ENCODE data around the gene IER3. TPM values are rescaled to one million over a fixed set of nuclear protein-coding genes. Genes with fewer than 3 reads are reported as not detected.
A peak's percentile ranks its signal among the peaks of the same experiment; 100 is the strongest.

The IER3 gene
- total RNA-seq, 4 donors from 2014 or later, result 0.24 to 2.0 (median 1.4) TPM

GRCh38 chr6:30777155-30777485, 32.8 kb upstream of the IER3 start:
- Histone ChIP-seq H3K4me1 (peaks cover 26 to 30% of the 10 kb centered on the region in 2 donors), H3K36me3 (no peaks in the 10 kb centered on the region), H3K27me3 (no peaks in the 10 kb centered on the region), H3K9me3 (no peaks in the 10 kb centered on the region), H3K27ac (no peak overlapping the region), H3K4me3 (no peak overlapping the region)
- intact Hi-C loops (cut with DNase I; ENCODE audit: low total_unique reads), result no loop called here
- no peak for ATAC-seq
- in situ Hi-C loops (cut with MboI; ENCODE audit: low sequenced_read_pairs in 4 of 4), result no loop called here
- TF ChIP-seq, protein P1, sequence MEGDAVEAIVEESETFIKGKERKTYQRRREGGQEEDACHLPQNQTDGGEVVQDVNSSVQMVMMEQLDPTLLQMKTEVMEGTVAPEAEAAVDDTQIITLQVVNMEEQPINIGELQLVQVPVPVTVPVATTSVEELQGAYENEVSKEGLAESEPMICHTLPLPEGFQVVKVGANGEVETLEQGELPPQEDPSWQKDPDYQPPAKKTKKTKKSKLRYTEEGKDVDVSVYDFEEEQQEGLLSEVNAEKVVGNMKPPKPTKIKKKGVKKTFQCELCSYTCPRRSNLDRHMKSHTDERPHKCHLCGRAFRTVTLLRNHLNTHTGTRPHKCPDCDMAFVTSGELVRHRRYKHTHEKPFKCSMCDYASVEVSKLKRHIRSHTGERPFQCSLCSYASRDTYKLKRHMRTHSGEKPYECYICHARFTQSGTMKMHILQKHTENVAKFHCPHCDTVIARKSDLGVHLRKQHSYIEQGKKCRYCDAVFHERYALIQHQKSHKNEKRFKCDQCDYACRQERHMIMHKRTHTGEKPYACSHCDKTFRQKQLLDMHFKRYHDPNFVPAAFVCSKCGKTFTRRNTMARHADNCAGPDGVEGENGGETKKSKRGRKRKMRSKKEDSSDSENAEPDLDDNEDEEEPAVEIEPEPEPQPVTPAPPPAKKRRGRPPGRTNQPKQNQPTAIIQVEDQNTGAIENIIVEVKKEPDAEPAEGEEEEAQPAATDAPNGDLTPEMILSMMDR (IDR thresholded peaks at IDR 0.05 in 4 of 5, conservative IDR thresholded peaks at IDR 0.05 in 1 of 5), result no peak
- no peak for TF ChIP-seq POLR2A (IDR thresholded peaks at IDR 0.05)
- no peak for DNase-seq

GRCh38 chr6:30776390-30777154, 32.2 kb upstream of the IER3 start:
- Histone ChIP-seq H3K27ac (no peak overlapping the region), H3K36me3 (no peaks in the 10 kb centered on the region), H3K9me3 (no peaks in the 10 kb centered on the region), H3K4me1 (peaks cover 24% of the 10 kb centered on the region in 2 donors), H3K4me3 (no peak overlapping the region), H3K27me3 (no peaks in the 10 kb centered on the region)
- ATAC-seq (no peak), DNase-seq (no peak)
- in situ Hi-C loops (cut with MboI; ENCODE audit: low sequenced_read_pairs in 4 of 4) (no loop called here), intact Hi-C loops (cut with DNase I; ENCODE audit: low total_unique reads) (no loop called here)
- TF ChIP-seq POLR2A (IDR thresholded peaks at IDR 0.05), result no peak
- TF ChIP-seq, protein P1 (IDR thresholded peaks at IDR 0.05 in 4 of 5, conservative IDR thresholded peaks at IDR 0.05 in 1 of 5), result no peak

- intact Hi-C loops (cut with DNase I; ENCODE audit: low total_unique reads), result no loop called here
- Histone ChIP-seq H3K4me1 (peaks cover 15 to 17% of the 10 kb centered on the region in 2 donors), H3K36me3 (no peaks in the 10 kb centered on the region), H3K9me3 (no peaks in the 10 kb centered on the region), H3K4me3 (no peak overlapping the region), H3K27ac (no peak overlapping the region), H3K27me3 (no peaks in the 10 kb centered on the region)
- DNase-seq, result no peak
- in situ Hi-C loops (cut with MboI; ENCODE audit: low sequenced_read_pairs in 4 of 4), result no loop called here
- ATAC-seq, result no peak
- no peak for TF ChIP-seq POLR2A (IDR thresholded peaks at IDR 0.05)
- TF ChIP-seq, protein P1 (IDR thresholded peaks at IDR 0.05 in 4 of 5, conservative IDR thresholded peaks at IDR 0.05 in 1 of 5), result no peak
These were observed 30.8 kb upstream of the IER3 start for GRCh38 chr6:30775104-30775503.

DNA sequence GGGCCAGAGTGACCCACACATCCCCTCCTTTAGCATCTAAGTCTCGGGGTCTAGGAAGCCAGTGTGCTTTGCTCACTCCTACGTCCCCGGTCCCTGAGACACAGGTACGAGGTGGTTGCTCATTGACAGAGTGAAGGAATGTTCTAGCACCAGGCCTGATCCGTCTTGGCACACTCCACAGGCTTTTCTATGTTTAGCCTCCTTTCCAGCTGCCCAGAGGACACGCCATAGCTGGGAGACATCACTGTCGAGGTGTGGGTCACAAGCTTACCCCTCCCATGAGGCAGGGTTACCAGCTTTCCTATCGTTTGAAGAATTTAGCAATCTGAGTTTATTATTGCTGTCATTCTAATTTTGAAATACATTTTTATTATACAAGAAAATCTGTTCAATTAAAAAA, 30.4 kb upstream of the IER3 start:
- Histone ChIP-seq H3K27ac (no peak overlapping the region), H3K27me3 (no peaks in the 10 kb centered on the region)
- TF ChIP-seq, protein P1 (IDR thresholded peaks at IDR 0.05 in 4 of 5, conservative IDR thresholded peaks at IDR 0.05 in 1 of 5), result no peak
- TF ChIP-seq POLR2A (IDR thresholded peaks at IDR 0.05), result no peak

More for the DNA sequence above, 30.4 kb upstream of the IER3 start:
- intact Hi-C loops (cut with DNase I; ENCODE audit: low total_unique reads), result no loop called here
- ATAC-seq (peak; percentile 59 to 70), DNase-seq (peak in 1 of 2 donors; percentile 49)
- H3K4me3 ChIP-seq, result no peak overlapping the region
- in situ Hi-C loops (cut with MboI; ENCODE audit: low sequenced_read_pairs in 4 of 4), result no loop called here
- H3K9me3 ChIP-seq, result no peaks in the 10 kb centered on the region
- H3K4me1 ChIP-seq, result peaks cover 14% of the 10 kb centered on the region in 2 donors
- H3K36me3 ChIP-seq, result no peaks in the 10 kb centered on the region

All from gastrocnemius medialis (tissue), 4 donors.